Measurements from ENCODE around the gene IL3. TPM values are rescaled to one million over a fixed set of nuclear protein-coding genes. Genes with fewer than 3 reads are reported as not detected.
A peak's percentile ranks its signal among the peaks of the same experiment; 100 is the strongest.

IL3 gene
- total RNA-seq, 4 donors from 2014 or later, result not detected

DNA sequence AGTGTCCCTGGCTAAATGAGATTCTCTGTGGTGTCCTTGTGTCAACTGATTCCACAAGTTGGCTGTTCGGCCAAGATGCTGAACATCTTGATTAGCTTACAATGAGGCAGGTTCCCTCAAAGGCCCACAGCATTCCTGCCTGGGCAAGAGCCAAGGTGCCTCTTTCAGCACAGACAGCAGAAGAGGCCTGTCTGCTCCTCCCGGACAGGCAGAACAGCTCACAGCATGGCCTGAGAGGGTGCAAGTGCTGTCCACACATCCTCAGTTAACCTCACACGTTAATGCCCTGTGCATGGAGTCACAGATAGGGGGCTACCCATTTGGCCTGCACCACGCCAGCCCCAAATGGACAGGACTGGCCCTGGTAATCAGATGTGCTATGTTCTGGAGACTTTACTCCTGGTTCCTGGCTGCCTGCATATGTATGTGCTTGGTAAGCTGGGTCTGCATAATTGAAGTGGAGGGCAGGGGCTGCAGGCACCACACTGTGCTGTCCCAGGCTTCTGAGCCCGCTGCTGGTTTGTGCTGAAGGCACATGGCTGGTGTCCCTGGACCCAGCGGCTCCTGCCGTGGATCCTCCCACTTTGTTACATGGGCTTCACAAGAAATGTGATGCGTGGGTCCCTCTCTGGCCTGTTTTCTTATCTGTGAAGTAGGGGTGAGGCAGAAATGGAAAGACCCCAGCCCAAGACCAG, 22.0 kb downstream of the IL3 start:
- Histone ChIP-seq H3K4me1 (peaks cover 13 to 18% (median 16%) of the 10 kb centered on the region in 4 donors), H3K27me3 (no peaks in the 10 kb centered on the region), H3K4me3 (no peak overlapping the region), H3K27ac (replicated peaks in 1 of 4) (no peak overlapping the region), H3K36me3 (no peaks in the 10 kb centered on the region), H3K9me3 (no peaks in the 10 kb centered on the region)
- intact Hi-C loops (cut with DNase I), result no loop called here
- DNase-seq (ENCODE audit: extremely low spot score), result no peak
- TF ChIP-seq POLR2AphosphoS5 (IDR thresholded peaks at IDR 0.05), result no peak
- TF ChIP-seq POLR2A (IDR thresholded peaks at IDR 0.05; ENCODE audit: low read depth), result no peak
- no peak for TF ChIP-seq EP300 (IDR thresholded peaks at IDR 0.05)
- TF ChIP-seq, protein P1, sequence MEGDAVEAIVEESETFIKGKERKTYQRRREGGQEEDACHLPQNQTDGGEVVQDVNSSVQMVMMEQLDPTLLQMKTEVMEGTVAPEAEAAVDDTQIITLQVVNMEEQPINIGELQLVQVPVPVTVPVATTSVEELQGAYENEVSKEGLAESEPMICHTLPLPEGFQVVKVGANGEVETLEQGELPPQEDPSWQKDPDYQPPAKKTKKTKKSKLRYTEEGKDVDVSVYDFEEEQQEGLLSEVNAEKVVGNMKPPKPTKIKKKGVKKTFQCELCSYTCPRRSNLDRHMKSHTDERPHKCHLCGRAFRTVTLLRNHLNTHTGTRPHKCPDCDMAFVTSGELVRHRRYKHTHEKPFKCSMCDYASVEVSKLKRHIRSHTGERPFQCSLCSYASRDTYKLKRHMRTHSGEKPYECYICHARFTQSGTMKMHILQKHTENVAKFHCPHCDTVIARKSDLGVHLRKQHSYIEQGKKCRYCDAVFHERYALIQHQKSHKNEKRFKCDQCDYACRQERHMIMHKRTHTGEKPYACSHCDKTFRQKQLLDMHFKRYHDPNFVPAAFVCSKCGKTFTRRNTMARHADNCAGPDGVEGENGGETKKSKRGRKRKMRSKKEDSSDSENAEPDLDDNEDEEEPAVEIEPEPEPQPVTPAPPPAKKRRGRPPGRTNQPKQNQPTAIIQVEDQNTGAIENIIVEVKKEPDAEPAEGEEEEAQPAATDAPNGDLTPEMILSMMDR (IDR thresholded peaks at IDR 0.05), result no peak
- WGBS, result 88% methylated on average over 6 of the region's 8 CpGs

DNA sequence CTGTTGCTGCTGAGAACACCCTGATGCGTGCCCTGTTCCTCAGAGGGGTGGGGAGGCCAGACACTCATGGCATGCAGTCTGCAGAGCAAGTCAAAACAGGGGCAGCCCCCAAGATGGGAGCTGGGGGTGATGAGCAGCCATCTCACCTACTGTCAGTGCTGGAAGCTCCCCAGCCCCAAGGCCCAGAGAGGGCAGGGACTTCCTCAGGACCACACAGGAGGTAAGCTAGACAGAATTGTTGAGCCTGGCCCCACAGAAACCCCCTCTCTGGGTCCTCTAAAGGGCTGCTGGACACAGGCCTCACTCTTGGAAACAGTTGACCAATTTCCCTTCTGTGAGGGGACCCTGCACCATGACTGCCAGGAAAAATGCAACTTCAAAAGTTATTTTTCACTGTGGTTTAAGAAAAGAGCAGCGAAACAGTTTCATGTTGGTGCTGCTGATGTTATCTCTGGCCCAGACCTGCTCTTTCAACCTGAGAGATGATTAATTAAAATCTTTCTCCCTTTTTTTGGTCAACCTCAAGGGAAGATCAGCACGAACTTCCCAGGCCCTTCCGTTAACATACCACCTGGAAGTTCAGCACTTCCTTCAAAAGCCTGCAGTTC, 22.7 kb downstream of the IL3 start:
- intact Hi-C loops (cut with DNase I), result no loop called here
- Histone ChIP-seq H3K4me3 (no peak overlapping the region), H3K27me3 (no peaks in the 10 kb centered on the region), H3K27ac (replicated peaks in 1 of 4) (no peak overlapping the region), H3K36me3 (no peaks in the 10 kb centered on the region), H3K9me3 (no peaks in the 10 kb centered on the region), H3K4me1 (peaks cover 13 to 18% (median 16%) of the 10 kb centered on the region in 4 donors)
- no peak for DNase-seq (ENCODE audit: extremely low spot score)
- 88% methylated on average over 3 of the region's 4 CpGs for WGBS
- TF ChIP-seq POLR2AphosphoS5 (IDR thresholded peaks at IDR 0.05) (no peak), EP300 (IDR thresholded peaks at IDR 0.05) (no peak), POLR2A (IDR thresholded peaks at IDR 0.05; ENCODE audit: low read depth) (no peak)
- TF ChIP-seq, protein P1 (IDR thresholded peaks at IDR 0.05), result no peak

DNA sequence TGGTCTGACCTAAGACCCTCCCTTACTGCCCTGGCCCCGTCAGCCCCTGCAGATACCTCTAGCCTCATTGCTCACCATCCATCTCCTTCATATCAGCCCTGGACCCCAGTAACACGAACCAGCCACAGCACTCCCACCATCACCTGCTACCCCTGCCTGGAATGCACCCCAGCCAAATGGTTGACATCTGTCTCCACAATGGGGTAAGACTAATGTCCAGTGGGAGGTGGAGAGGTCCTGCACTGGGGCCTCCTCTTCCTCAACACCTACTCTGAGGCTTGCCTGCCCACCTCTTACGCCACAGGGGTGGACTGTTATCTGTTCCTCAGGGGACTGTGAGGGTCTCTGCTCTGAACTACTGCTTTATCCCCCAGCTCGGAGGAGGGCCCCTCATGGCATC, 25.2 kb downstream of the IL3 start:
- Histone ChIP-seq H3K27ac (replicated peaks in 1 of 4) (no peak overlapping the region), H3K4me1 (peaks cover 13 to 18% (median 16%) of the 10 kb centered on the region in 4 donors), H3K4me3 (no peak overlapping the region), H3K36me3 (no peaks in the 10 kb centered on the region), H3K9me3 (no peaks in the 10 kb centered on the region), H3K27me3 (no peaks in the 10 kb centered on the region)
- no peak for DNase-seq (ENCODE audit: extremely low spot score)
- TF ChIP-seq POLR2A (IDR thresholded peaks at IDR 0.05; ENCODE audit: low read depth), result no peak
- no peak for TF ChIP-seq EP300 (IDR thresholded peaks at IDR 0.05)
- no peak for TF ChIP-seq POLR2AphosphoS5 (IDR thresholded peaks at IDR 0.05)
- TF ChIP-seq, protein P1 (IDR thresholded peaks at IDR 0.05), result no peak
- intact Hi-C loops (cut with DNase I), result no loop called here
- 87% methylated on average over 4 of the region's 4 CpGs for WGBS

DNA sequence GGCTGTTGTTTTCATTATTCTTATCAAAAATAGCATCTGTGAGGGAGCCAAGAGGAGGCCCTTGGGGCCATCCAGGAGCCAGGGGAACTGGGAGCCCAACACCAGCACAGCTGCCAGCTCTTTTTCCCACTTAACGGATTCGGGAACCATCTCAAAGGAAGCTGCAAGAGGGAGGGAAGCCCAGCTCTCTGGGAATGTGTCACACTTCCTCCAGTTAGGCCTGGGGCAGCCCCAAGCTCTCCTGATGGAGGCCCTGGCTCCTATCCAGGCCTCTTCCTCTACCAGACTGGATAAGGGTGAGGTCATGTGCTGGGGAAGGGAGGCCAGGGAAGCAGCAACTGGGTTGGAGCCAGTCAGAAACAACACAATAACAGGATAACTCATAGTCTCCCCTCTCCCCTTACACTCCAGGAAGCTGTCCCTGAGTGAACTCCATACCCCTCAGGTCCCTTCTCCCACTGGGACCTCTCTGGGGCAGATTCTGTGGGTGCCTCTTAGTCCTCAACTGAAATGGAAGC, 25.9 kb downstream of the IL3 start:
- WGBS, result 30% methylated on average over 2 of the region's 2 CpGs
- DNase-seq (ENCODE audit: extremely low spot score), result no peak
- H3K9me3 ChIP-seq, result no peaks in the 10 kb centered on the region
- H3K4me3 ChIP-seq, result no peak overlapping the region
- intact Hi-C loops (cut with DNase I), result no loop called here
- TF ChIP-seq POLR2A (IDR thresholded peaks at IDR 0.05; ENCODE audit: low read depth) (no peak), EP300 (IDR thresholded peaks at IDR 0.05) (no peak), POLR2AphosphoS5 (IDR thresholded peaks at IDR 0.05) (peak in 1 of 2 donors; percentile 47)
- TF ChIP-seq, protein P1 (IDR thresholded peaks at IDR 0.05), result no peak
- H3K36me3 ChIP-seq, result no peaks in the 10 kb centered on the region
- H3K4me1 ChIP-seq, result peaks cover 13 to 18% (median 16%) of the 10 kb centered on the region in 4 donors
- H3K27me3 ChIP-seq, result no peaks in the 10 kb centered on the region
- H3K27ac ChIP-seq (replicated peaks in 1 of 4), result no peak overlapping the region
